ENCODE results near the gene AGER. TPM values are rescaled to one million over a fixed set of nuclear protein-coding genes. Genes with fewer than 3 reads are reported as not detected.

AGER gene
- polyA plus RNA-seq, 1 donor from 2014 or later: 7.2 TPM

- peak within 1 kb of the TSS; percentile 97 for H3K27ac ChIP-seq (ENCODE audit: low read length)
- H3K36me3 ChIP-seq (ENCODE audit: insufficient read depth, low read length): no peaks in the 10 kb centered on the region
- peaks cover 4% of the 10 kb centered on the region for H3F3A ChIP-seq (ENCODE audit: insufficient read depth, low read length, poor library complexity, severe bottlenecking)
- H3K9ac ChIP-seq (ENCODE audit: low read length): peak within 1 kb of the TSS; percentile 99
- H3K9me2 ChIP-seq (ENCODE audit: insufficient read depth, low read length): no peaks in the 10 kb centered on the region
- H3K9me3 ChIP-seq (ENCODE audit: low read length): no peaks in the 10 kb centered on the region
- H4K20me1 ChIP-seq (ENCODE audit: insufficient read depth): no peaks in the 10 kb centered on the region
- H3K27me3 ChIP-seq (ENCODE audit: insufficient read depth, low read depth, low read length): no peaks in the 10 kb centered on the region
- H3K79me2 ChIP-seq (replicated peaks; ENCODE audit: insufficient read depth, low read length): peaks cover 45% of the 10 kb centered on the region
- TF ChIP-seq EP300 (conservative IDR thresholded peaks at IDR 0.05; ENCODE audit: poor library complexity, severe bottlenecking): peak; percentile 11
- TF ChIP-seq POLR2AphosphoS5 (IDR thresholded peaks at IDR 0.05): peak; percentile 53
- no peak for TF ChIP-seq TAF1 (IDR thresholded peaks at IDR 0.05; ENCODE audit: low read depth)
- TF ChIP-seq, protein P1, sequence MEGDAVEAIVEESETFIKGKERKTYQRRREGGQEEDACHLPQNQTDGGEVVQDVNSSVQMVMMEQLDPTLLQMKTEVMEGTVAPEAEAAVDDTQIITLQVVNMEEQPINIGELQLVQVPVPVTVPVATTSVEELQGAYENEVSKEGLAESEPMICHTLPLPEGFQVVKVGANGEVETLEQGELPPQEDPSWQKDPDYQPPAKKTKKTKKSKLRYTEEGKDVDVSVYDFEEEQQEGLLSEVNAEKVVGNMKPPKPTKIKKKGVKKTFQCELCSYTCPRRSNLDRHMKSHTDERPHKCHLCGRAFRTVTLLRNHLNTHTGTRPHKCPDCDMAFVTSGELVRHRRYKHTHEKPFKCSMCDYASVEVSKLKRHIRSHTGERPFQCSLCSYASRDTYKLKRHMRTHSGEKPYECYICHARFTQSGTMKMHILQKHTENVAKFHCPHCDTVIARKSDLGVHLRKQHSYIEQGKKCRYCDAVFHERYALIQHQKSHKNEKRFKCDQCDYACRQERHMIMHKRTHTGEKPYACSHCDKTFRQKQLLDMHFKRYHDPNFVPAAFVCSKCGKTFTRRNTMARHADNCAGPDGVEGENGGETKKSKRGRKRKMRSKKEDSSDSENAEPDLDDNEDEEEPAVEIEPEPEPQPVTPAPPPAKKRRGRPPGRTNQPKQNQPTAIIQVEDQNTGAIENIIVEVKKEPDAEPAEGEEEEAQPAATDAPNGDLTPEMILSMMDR (IDR thresholded peaks at IDR 0.05; ENCODE audit: poor library complexity, severe bottlenecking): no peak
- TF ChIP-seq EZH2 (IDR thresholded peaks at IDR 0.05; ENCODE audit: borderline replicate concordance, insufficient read depth, low read length, poor library complexity, severe bottlenecking): no peak
- no peak for TF ChIP-seq RAD21 (conservative IDR thresholded peaks at IDR 0.05)
- TF ChIP-seq, protein P2, sequence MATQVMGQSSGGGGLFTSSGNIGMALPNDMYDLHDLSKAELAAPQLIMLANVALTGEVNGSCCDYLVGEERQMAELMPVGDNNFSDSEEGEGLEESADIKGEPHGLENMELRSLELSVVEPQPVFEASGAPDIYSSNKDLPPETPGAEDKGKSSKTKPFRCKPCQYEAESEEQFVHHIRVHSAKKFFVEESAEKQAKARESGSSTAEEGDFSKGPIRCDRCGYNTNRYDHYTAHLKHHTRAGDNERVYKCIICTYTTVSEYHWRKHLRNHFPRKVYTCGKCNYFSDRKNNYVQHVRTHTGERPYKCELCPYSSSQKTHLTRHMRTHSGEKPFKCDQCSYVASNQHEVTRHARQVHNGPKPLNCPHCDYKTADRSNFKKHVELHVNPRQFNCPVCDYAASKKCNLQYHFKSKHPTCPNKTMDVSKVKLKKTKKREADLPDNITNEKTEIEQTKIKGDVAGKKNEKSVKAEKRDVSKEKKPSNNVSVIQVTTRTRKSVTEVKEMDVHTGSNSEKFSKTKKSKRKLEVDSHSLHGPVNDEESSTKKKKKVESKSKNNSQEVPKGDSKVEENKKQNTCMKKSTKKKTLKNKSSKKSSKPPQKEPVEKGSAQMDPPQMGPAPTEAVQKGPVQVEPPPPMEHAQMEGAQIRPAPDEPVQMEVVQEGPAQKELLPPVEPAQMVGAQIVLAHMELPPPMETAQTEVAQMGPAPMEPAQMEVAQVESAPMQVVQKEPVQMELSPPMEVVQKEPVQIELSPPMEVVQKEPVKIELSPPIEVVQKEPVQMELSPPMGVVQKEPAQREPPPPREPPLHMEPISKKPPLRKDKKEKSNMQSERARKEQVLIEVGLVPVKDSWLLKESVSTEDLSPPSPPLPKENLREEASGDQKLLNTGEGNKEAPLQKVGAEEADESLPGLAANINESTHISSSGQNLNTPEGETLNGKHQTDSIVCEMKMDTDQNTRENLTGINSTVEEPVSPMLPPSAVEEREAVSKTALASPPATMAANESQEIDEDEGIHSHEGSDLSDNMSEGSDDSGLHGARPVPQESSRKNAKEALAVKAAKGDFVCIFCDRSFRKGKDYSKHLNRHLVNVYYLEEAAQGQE (IDR thresholded peaks at IDR 0.05; ENCODE audit: borderline replicate concordance): peak; percentile 39
- TF ChIP-seq MXI1 (conservative IDR thresholded peaks at IDR 0.05; ENCODE audit: poor library complexity, severe bottlenecking): peak; percentile 29
- no peak for TF ChIP-seq SMC3 (conservative IDR thresholded peaks at IDR 0.05; ENCODE audit: poor library complexity)
- peak within 1 kb of the TSS; percentile 90 for H3K4me2 ChIP-seq (ENCODE audit: low read length)
- H3K4me3 ChIP-seq (ENCODE audit: low read length): peak within 1 kb of the TSS; percentile 91
- H2AFZ ChIP-seq (ENCODE audit: low read depth, low read length): peak within 1 kb of the TSS; percentile 67
These were observed 6.1 kb downstream of the AGER start, which contains the start of gene RNF5 for GRCh38 chr6:32177788-32178546. Gene RNF5 (plus strand): TSS chr6:32178405. CDS start chr6:32178512, 107 bp downstream.

GRCh38 chr6:32177183-32177787, 6.8 kb downstream of the AGER start:
- Histone ChIP-seq H3K4me2 (ENCODE audit: low read length) (peak overlapping the region; percentile 90), H3K27ac (ENCODE audit: low read length) (peak overlapping the region; percentile 97), H3K9me2 (ENCODE audit: insufficient read depth, low read length) (no peaks in the 10 kb centered on the region), H3K4me3 (ENCODE audit: low read length) (peak overlapping the region; percentile 91), H3K9me3 (ENCODE audit: low read length) (no peaks in the 10 kb centered on the region), H4K20me1 (ENCODE audit: insufficient read depth) (no peaks in the 10 kb centered on the region), H3K79me2 (replicated peaks; ENCODE audit: insufficient read depth, low read length) (peaks cover 50% of the 10 kb centered on the region), H3K9ac (ENCODE audit: low read length) (peak overlapping the region; percentile 99), H2AFZ (ENCODE audit: low read depth, low read length) (peak overlapping the region; percentile 21), H3K27me3 (ENCODE audit: insufficient read depth, low read depth, low read length) (no peaks in the 10 kb centered on the region), H3F3A (ENCODE audit: insufficient read depth, low read length, poor library complexity, severe bottlenecking) (peaks cover 4% of the 10 kb centered on the region), H3K36me3 (ENCODE audit: insufficient read depth, low read length) (no peaks in the 10 kb centered on the region)
- TF ChIP-seq, protein P2 (IDR thresholded peaks at IDR 0.05; ENCODE audit: borderline replicate concordance): peak; percentile 92
- TF ChIP-seq EZH2 (IDR thresholded peaks at IDR 0.05; ENCODE audit: borderline replicate concordance, insufficient read depth, low read length, poor library complexity, severe bottlenecking) (no peak), MXI1 (conservative IDR thresholded peaks at IDR 0.05; ENCODE audit: poor library complexity, severe bottlenecking) (no peak), POLR2AphosphoS5 (IDR thresholded peaks at IDR 0.05) (peak; percentile 72), EP300 (conservative IDR thresholded peaks at IDR 0.05; ENCODE audit: poor library complexity, severe bottlenecking) (peak; percentile 45), RAD21 (conservative IDR thresholded peaks at IDR 0.05) (peak; percentile 30), SMC3 (conservative IDR thresholded peaks at IDR 0.05; ENCODE audit: poor library complexity) (no peak), TAF1 (IDR thresholded peaks at IDR 0.05; ENCODE audit: low read depth) (peak; percentile 88)
- TF ChIP-seq, protein P1 (IDR thresholded peaks at IDR 0.05; ENCODE audit: poor library complexity, severe bottlenecking): no peak

All from neural cell (in vitro differentiated cells).